ENCODE measurements around the gene SCAI. TPM values are rescaled to one million over a fixed set of nuclear protein-coding genes. Genes with fewer than 3 reads are reported as not detected.

SCAI gene
- total RNA-seq, 1 experiment from 2014 or later, result 15.5 TPM

GRCh38 chr9:124972241-124972770 is 171.0 kb downstream of the SCAI start:
- Mint-ChIP-seq H3K27me3 (ENCODE audit: low read depth) (no peaks in the 10 kb centered on the region), H3K36me3 (ENCODE audit: insufficient read depth in 1 of 3, low read depth in 3 of 3) (peaks cover 9 to 40% (median 35%) of the 10 kb centered on the region in 3 experiments; a peak in 6 of 7 replicates), H3K27ac (no peak overlapping the region), H3K4me1 (peaks cover 3 to 10% of the 10 kb centered on the region in 2 experiments; a peak in 2 of 4 replicates), H3K4me3 (no peak overlapping the region), H3K9me3 (no peaks in the 10 kb centered on the region)
- DNase-seq, result no peak
- Histone ChIP-seq H2BK15ac (ENCODE audit: low read depth, low read length) (no peak overlapping the region), H3K56ac (ENCODE audit: insufficient read length, low read depth, low read length) (no peak overlapping the region), H4K5ac (ENCODE audit: insufficient read length, low read depth, low read length) (no peak overlapping the region), H3K4ac (ENCODE audit: low read depth, low read length) (no peak overlapping the region), H3K9ac (ENCODE audit: extremely low read depth, insufficient read length, low read length) (no peak overlapping the region), H3K18ac (ENCODE audit: insufficient read length, low read depth, low read length) (no peak overlapping the region), H2BK12ac (ENCODE audit: insufficient read length, low read depth, low read length) (no peak overlapping the region), H3K27me3 (ENCODE audit: insufficient read depth, low read length) (no peaks in the 10 kb centered on the region), H4K20me1 (ENCODE audit: control insufficient read depth, insufficient read depth, insufficient read length) (no peaks in the 10 kb centered on the region), H2BK5ac (ENCODE audit: insufficient read length, low read length) (no peak overlapping the region), H2AK5ac (ENCODE audit: insufficient read length, low read length) (no peak overlapping the region), H3K23ac (ENCODE audit: insufficient read length, low read depth, low read length) (no peak overlapping the region), H4K91ac (ENCODE audit: insufficient read length, low read depth, low read length) (no peak overlapping the region), H2BK20ac (ENCODE audit: low read depth, low read length, poor library complexity, severe bottlenecking) (no peak overlapping the region), H3K4me1 (ENCODE audit: insufficient read depth, low read length) (no peaks in the 10 kb centered on the region), H2AFZ (ENCODE audit: low read length) (no peak overlapping the region), H3K79me2 (ENCODE audit: insufficient read depth, low read length) (no peaks in the 10 kb centered on the region), H3K23me2 (ENCODE audit: insufficient read length, low read depth, low read length, poor library complexity, severe bottlenecking) (no peaks in the 10 kb centered on the region), H3K9me3 (ENCODE audit: control insufficient read depth, low read depth, low read length) (no peaks in the 10 kb centered on the region), H3K27ac (ENCODE audit: insufficient read length, low read depth, low read length) (no peak overlapping the region), H4K8ac (replicated peaks; ENCODE audit: insufficient read length, low read depth, low read length) (no peak overlapping the region), H3K14ac (ENCODE audit: insufficient read depth, low read length) (no peak overlapping the region), H3K4me2 (ENCODE audit: insufficient read depth, insufficient read length, low read length) (no peak overlapping the region), H3K79me1 (ENCODE audit: insufficient read depth, low read depth, low read length, poor library complexity, severe bottlenecking) (no peaks in the 10 kb centered on the region), H2BK120ac (ENCODE audit: low read depth, low read length, poor library complexity, severe bottlenecking) (no peak overlapping the region), H3T11ph (ENCODE audit: low read length) (no peak overlapping the region)
- WGBS (ENCODE audit: extremely low coverage, insufficient read length, low lambda C conversion rate), result no CpG with 5 or more reads among the region's 2 CpGs
- no peak for TF ChIP-seq CTCF (conservative IDR thresholded peaks at IDR 0.05)

All from H9 (cell line).